GM23338 (cell line): Measurements from ENCODE around the gene HLA-DMA. TPM values are rescaled to one million over a fixed set of nuclear protein-coding genes. Genes with fewer than 3 reads are reported as not detected.

Experiments
- ATAC-seq: fragments of 200-7000 bp; cut with Tn5 transposase; 3 replicates; pipeline ENCODE4 v1.9.1; 2020
- DNase-seq: peaks from one replicate; pipeline ENCODE4 v3.0.0-alpha.2; 2015; ENCODE audit warnings: low spot score
- H2AFZ ChIP-seq: fragments of 200-600 bp; sonication (generic); 2 replicates; pipeline ENCODE4 v1.8.0; 2016; ENCODE audit warnings: antibody characterized with exemption, mild to moderate bottlenecking, moderate library complexity
- H3F3A ChIP-seq: fragments of 200-600 bp; sonication (generic); replicated peaks from 2 replicates; pipeline ENCODE4 v1.8.0; 2017; ENCODE audit warnings: antibody characterized with exemption, mixed run types, low read depth
- H3K27ac ChIP-seq: fragments of 200-600 bp; sonication (generic); 2 replicates; pipeline ENCODE4 v1.6.1; 2016; ENCODE audit warnings: low read depth
- H3K27me3 ChIP-seq: fragments of 200-600 bp; sonication (generic); 2 replicates; pipeline ENCODE4 v1.8.0; 2016; ENCODE audit warnings: mild to moderate bottlenecking, mixed run types, moderate library complexity; ENCODE audit not compliant: insufficient read depth
- H3K36me3 ChIP-seq: fragments of 200-600 bp; sonication (generic); 2 replicates; pipeline ENCODE4 v1.8.0; 2016; ENCODE audit warnings: mild to moderate bottlenecking; ENCODE audit not compliant: insufficient read depth
- H3K4me1 ChIP-seq: fragments of 200-600 bp; sonication (generic); 2 replicates; pipeline ENCODE4 v1.8.0; 2016; ENCODE audit warnings: mild to moderate bottlenecking, moderate library complexity; ENCODE audit not compliant: insufficient read depth
- H3K4me2 ChIP-seq: fragments of 200-600 bp; sonication (generic); 2 replicates; pipeline ENCODE4 v1.7.1; 2017; ENCODE audit warnings: mixed run types
- H3K4me3 ChIP-seq: fragments of 200-600 bp; sonication (generic); 2 replicates; pipeline ENCODE4 v1.6.1; 2016; ENCODE audit warnings: mixed run types
- H3K79me2 ChIP-seq: fragments of 200-600 bp; sonication (generic); replicated peaks from 2 replicates; pipeline ENCODE4 v1.8.0; 2017; ENCODE audit warnings: mild to moderate bottlenecking; ENCODE audit not compliant: insufficient read depth
- H3K9me2 ChIP-seq: fragments of 200-600 bp; sonication (generic); 2 replicates; pipeline ENCODE4 v1.8.0; 2017; ENCODE audit not compliant: insufficient read depth
- H4K20me1 ChIP-seq: fragments of 200-600 bp; sonication (generic); replicated peaks from 2 replicates; pipeline ENCODE4 v1.8.0; 2017; ENCODE audit warnings: mild to moderate bottlenecking; ENCODE audit not compliant: insufficient read depth
- H3K27ac Mint-ChIP-seq: 2 replicates; pipeline ENCODE4 v1.8.0; 2020; ENCODE audit warnings: inconsistent platforms, mild to moderate bottlenecking, moderate library complexity, mixed read lengths
- H3K27me3 Mint-ChIP-seq: 3 replicates; pipeline ENCODE4 v1.8.0; 2022; ENCODE audit warnings: low read depth, mild to moderate bottlenecking, moderate library complexity, mixed read lengths, inconsistent platforms; ENCODE audit not compliant: insufficient read depth, poor library complexity
- H3K36me3 Mint-ChIP-seq: 3 replicates; pipeline ENCODE4 v1.8.0; 2021; ENCODE audit warnings: low read depth, mild to moderate bottlenecking, inconsistent platforms, moderate library complexity, mixed read lengths
- H3K4me1 Mint-ChIP-seq: 3 replicates; pipeline ENCODE4 v1.8.0; 2020; ENCODE audit warnings: mild to moderate bottlenecking, inconsistent platforms, mixed read lengths
- H3K4me3 Mint-ChIP-seq: 3 replicates; pipeline ENCODE4 v1.8.0; 2021; ENCODE audit warnings: moderate library complexity, mild to moderate bottlenecking, inconsistent platforms, mixed read lengths
- H3K9me3 Mint-ChIP-seq: 3 replicates; pipeline ENCODE4 v1.8.0; 2020; ENCODE audit warnings: moderate library complexity, mild to moderate bottlenecking, inconsistent platforms, mixed read lengths
- CREB1 ChIP-seq: fragments of 250-450 bp; sonication (Bioruptor Pico); IDR thresholded peaks from 2 replicates; pipeline ENCODE4 v1.5.0; 2020; ENCODE audit warnings: low read depth, mild to moderate bottlenecking, moderate library complexity
- CTCF ChIP-seq, 2 experiments: fragments of 200-600 bp in 1 of 2; sonication (generic) in 1 of 2; conservative IDR thresholded peaks; 2 replicates each; pipeline versions ENCODE4 v1.5.1 to v1.6.1; 2016 to 2017; ENCODE audit warnings: antibody characterized with exemption in 2 of 2, low read depth in 2 of 2, mild to moderate bottlenecking in 2 of 2, moderate library complexity in 1 of 2
- EZH2 ChIP-seq: fragments of 200-600 bp; sonication (generic); IDR thresholded peaks from one replicate; pipeline ENCODE4 v1.8.0; 2017; ENCODE audit warnings: antibody characterized with exemption, mild to moderate bottlenecking, low read depth; ENCODE audit not compliant: unreplicated experiment
- EZH2phosphoT487 ChIP-seq: fragments of 200-600 bp; sonication (generic); IDR thresholded peaks from one replicate; pipeline ENCODE4 v1.8.1; 2018; ENCODE audit warnings: antibody characterized with exemption; ENCODE audit not compliant: unreplicated experiment
- POLR2AphosphoS5 ChIP-seq: IDR thresholded peaks from 2 replicates; pipeline ENCODE4 v1.6.1; 2016; ENCODE audit warnings: antibody characterized with exemption, low read depth
- REST ChIP-seq: IDR thresholded peaks from one replicate; pipeline ENCODE4 v1.6.1; 2018; ENCODE audit warnings: antibody characterized with exemption; ENCODE audit not compliant: unreplicated experiment
- ZNF114 ChIP-seq: fragments of 250-450 bp; sonication (Bioruptor Pico); IDR thresholded peaks from 2 replicates; pipeline ENCODE4 v1.5.0; 2020; ENCODE audit warnings: mild to moderate bottlenecking, moderate library complexity
- polyA plus RNA-seq: library from polyadenylated mRNA; unstranded; fragments of >200 nt; fragmentation: Nextera tagmentation; extraction: Ambion mirVana; gene quantifications from 2 replicates; pipeline ENCODE4 v1.2.1, GENCODE V29; 2016
- total RNA-seq: library from RNA; depleted of rRNA; stranded (reverse); fragments of >200 nt; shearing (Covaris generic); gene quantifications from 2 replicates; pipeline ENCODE4 v1.2.3, GENCODE V29; 2014
- TF ChIP-seq, protein P1 (sequence below): IDR thresholded peaks from 2 replicates; pipeline ENCODE4 v1.6.1; 2016; ENCODE audit warnings: antibody characterized with exemption

The HLA-DMA gene
- total and polyA plus RNA-seq, 2 experiments from 2014 or later = 5.2 to 6.2 TPM

GRCh38 chr6:32964776-32965175 lies 11.9 kb upstream of the HLA-DMA start (continued):
- TF ChIP-seq REST (no peak), ZNF114 (no peak), EZH2 (no peak), CREB1 (CRISPR knock-in tag) (no peak), POLR2AphosphoS5 (no peak), EZH2phosphoT487 (no peak), CTCF (conservative IDR thresholded peaks at IDR 0.05; ENCODE audit: low read depth in 2 of 2) (no peak)

- no peaks in the 10 kb centered on the region; the same call in 2 of the 3 replicates for H3K36me3 Mint-ChIP-seq
- no peak overlapping the region for H3K27ac Mint-ChIP-seq
- H3K27me3 Mint-ChIP-seq = no peaks in the 10 kb centered on the region
- peaks cover 15% of the 10 kb centered on the region for H3K79me2 ChIP-seq
- ATAC-seq (no peak), DNase-seq (no peak)
- no peak overlapping the region for H3K4me3 ChIP-seq
- H3K27me3 ChIP-seq = no peaks in the 10 kb centered on the region
- no peak overlapping the region for H3K4me2 ChIP-seq
- H3K4me1 Mint-ChIP-seq = peaks cover 11% of the 10 kb centered on the region
- H3K27ac ChIP-seq = no peak overlapping the region
- no peaks in the 10 kb centered on the region for H3K9me3 Mint-ChIP-seq
- no peak overlapping the region for H2AFZ ChIP-seq
- no peak overlapping the region for H3K4me3 Mint-ChIP-seq
- 0 out of 2 replicates have a peak, but pooled peaks cover 3% of the 10 kb centered on the region for H3F3A ChIP-seq
- no peaks in the 10 kb centered on the region for H3K9me2 ChIP-seq
- H3K36me3 ChIP-seq = no peaks in the 10 kb centered on the region
- H3K4me1 ChIP-seq = peaks cover 5% of the 10 kb centered on the region; the same call in 1 of the 2 replicates
- TF ChIP-seq CTCF (conservative IDR thresholded peaks at IDR 0.05; ENCODE audit: low read depth in 2 of 2) (no peak), EZH2 (no peak), POLR2AphosphoS5 (no peak)
- TF ChIP-seq, protein P1, sequence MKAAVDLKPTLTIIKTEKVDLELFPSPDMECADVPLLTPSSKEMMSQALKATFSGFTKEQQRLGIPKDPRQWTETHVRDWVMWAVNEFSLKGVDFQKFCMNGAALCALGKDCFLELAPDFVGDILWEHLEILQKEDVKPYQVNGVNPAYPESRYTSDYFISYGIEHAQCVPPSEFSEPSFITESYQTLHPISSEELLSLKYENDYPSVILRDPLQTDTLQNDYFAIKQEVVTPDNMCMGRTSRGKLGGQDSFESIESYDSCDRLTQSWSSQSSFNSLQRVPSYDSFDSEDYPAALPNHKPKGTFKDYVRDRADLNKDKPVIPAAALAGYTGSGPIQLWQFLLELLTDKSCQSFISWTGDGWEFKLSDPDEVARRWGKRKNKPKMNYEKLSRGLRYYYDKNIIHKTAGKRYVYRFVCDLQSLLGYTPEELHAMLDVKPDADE = no peak
- H4K20me1 ChIP-seq = no peaks in the 10 kb centered on the region; the same call in none of the 2 replicates
These were observed 11.0 kb upstream of the HLA-DMA start for GRCh38 chr6:32963866-32964265.
